GM19467 (cell line): Measurements from ENCODE around the gene NBEA.

Experiments used
- ATAC-seq: cut with Tn5 transposase; IDR thresholded peaks from one replicate; pipeline ENCODE4 v1.9.1; 2021; ENCODE audit warnings: mild to moderate bottlenecking, moderate library complexity; ENCODE audit not compliant: unreplicated experiment

Gene NBEA

GRCh38 chr13:35164324-35164932, 222.4 kb downstream of the NBEA start:
- ATAC-seq, result peak; percentile 76

DNA sequence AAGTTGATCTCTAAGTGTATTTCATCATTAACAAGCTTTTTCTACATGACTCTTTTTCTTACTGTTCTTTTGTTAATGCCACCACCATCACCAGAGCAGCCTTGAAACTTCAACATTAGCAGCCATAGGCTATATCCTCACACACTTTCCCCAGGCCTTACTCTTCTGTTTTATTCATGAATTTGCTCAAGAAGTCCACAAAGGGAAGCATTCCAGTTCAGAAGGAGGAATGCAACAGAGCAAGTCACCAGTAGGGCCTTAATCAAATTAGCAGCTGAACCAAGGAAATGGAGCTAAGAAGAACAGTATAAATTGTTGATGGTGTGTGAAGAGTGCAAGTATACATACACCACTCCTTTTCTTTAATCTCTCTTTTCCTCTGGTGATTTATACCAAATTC, 223.1 kb downstream of the NBEA start:
- no peak for ATAC-seq

DNA sequence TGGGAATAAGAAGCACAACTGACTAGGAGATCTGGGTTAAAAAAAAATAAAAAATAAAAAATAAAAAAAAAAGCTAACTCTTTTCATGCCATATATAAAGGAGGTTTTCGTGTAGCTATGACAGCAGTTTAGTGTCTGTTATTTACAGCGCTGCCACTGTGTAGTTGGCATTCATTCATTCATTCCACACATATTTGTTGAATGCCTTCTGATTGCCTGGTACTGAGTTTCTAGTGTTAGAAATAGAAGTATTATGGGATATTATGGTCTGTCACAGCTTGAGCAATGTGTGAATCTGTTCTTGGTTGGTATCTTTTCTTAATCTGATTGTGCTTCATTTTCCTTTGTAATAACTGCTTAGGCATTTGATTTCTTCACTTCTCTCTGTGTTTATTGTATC, 237.4 kb downstream of the NBEA start:
- ATAC-seq, result no peak

GRCh38 chr13:35179920-35180663, 238.0 kb downstream of the NBEA start:
- ATAC-seq, result no peak

GRCh38 chr13:35190241-35190640, 248.2 kb downstream of the NBEA start:
- no peak for ATAC-seq

- ATAC-seq, result no peak
These were observed 249.8 kb downstream of the NBEA start for GRCh38 chr13:35191883-35192282.

- no peak for ATAC-seq
These were observed 256.6 kb downstream of the NBEA start for GRCh38 chr13:35198613-35199200.

DNA sequence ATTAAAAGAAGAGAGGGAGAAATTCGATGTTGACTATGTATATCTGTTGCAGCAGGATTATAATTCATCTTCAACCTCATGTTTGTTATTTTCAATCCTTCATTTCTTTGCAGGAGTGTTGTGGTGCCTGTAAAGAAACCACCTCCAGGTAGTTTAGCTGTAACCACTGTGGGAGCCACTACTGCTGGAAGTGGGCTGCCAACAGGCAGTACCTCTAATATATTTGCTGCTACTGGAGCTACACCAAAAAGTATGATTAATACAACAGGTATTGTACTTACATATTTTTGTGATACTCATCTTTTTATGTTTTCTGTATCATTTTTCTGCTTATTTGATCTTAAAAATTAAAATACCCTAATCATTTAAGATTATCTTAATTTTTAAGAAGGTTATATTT, 266.5 kb downstream of the NBEA start:
- no peak for ATAC-seq

- no peak for ATAC-seq
These were observed 268.2 kb downstream of the NBEA start for GRCh38 chr13:35210261-35210660.

- no peak for ATAC-seq
These were observed 269.9 kb downstream of the NBEA start for GRCh38 chr13:35211949-35212348.

GRCh38 chr13:35213911-35214310, 271.8 kb downstream of the NBEA start:
- ATAC-seq, result no peak

GRCh38 chr13:35216131-35216530, 274.1 kb downstream of the NBEA start:
- no peak for ATAC-seq

- ATAC-seq, result no peak
These were observed 277.0 kb downstream of the NBEA start for GRCh38 chr13:35219021-35219420.

DNA sequence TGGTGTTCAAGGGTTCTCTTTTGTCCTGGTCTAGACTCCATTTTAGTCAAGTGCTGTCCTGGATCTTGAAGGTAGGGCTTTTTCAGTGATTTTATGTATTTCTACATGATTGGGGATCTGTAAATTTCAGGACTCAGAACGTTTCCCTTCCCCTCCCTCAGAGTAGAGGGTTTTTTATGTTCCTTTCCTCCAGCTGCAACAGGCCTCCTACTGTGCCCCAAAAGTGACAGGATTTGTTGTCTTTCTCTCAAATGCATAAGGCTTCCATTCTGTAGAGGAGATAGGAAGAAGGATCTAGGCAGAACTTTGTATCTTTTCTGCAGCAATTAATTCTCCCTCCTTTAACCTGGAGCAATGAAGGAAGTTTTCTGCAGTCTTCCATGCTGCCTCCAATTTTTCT, 283.1 kb downstream of the NBEA start:
- ATAC-seq, result no peak

DNA sequence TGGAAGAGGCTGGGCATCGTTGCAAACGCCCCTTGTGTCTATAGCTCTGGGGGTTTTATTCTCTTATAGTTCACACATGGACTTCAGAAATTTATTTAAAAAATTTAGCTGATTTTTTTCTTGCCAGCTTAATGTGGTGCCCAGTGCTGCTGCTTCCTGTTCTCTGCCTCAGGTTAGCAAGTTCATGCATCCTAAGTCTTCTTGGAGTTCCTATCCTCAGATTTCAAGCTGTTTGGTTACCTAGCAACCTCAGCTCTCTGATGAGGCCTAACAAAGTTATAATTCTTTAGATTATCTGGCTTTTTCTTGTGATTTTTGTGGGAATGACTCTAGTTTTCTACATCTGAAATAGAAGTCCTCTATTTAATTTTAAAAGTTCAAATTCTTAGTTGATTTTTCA, 283.5 kb downstream of the NBEA start:
- no peak for ATAC-seq

DNA sequence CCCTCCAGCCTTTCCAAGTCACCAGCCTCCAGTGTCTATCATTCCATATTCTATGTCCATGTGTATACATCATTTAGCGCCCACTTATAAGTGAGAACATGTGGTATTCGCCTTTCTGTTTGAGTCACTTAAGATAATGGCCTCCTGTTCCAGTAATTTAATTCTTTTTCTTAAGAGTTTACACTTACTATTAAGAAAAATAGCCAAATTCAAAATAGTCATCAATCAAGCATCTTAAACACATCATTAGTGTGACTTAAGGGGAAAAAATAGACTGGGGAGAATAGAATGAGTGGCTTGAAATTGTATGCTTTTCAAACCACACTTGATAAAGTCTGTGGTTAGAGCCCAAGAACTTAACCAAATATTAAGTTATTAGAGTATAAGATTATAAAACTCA, 286.5 kb downstream of the NBEA start:
- no peak for ATAC-seq

- ATAC-seq, result no peak
These were observed 289.4 kb downstream of the NBEA start for GRCh38 chr13:35231426-35231825.

DNA sequence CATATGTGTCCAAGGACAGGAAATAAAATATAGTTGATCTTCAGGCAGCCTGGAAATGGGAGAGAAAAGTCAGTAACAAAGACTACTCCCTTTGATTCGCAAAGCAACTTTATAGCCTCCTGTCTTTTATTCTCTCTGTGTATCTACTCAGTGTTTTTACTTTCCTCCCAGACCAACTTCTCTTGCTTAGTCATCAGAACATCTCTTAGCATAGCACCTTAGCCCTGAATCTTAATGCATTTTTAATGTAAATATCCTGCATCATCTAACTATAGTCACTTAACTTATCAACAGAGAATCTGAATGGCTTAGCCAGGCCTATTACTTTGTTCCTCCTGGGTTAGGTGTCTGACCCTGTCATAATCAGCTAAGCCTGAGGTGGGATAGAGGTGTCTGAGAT, 296.2 kb downstream of the NBEA start:
- no peak for ATAC-seq

GRCh38 chr13:35252536-35253205, 310.6 kb downstream of the NBEA start:
- ATAC-seq, result peak; percentile 98

DNA sequence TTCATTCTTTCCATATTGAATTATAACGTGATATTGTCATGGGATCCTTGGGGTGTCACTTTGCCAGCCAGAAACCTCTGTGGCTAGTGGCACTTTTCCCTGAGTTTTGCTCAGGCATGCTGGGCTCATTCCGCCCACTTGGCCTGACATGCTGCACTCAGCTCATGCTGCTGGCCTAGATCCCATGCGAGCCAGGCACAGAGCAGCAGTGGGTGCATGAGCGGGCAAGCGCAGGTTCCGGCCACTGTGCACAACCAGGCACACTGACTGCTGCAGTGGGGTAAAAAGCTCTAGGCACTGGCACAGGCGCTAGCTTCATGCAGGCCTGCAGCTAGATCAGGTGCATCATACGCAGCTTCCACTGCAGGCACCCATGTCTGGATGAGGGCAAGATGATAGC, 313.2 kb downstream of the NBEA start:
- no peak for ATAC-seq

DNA sequence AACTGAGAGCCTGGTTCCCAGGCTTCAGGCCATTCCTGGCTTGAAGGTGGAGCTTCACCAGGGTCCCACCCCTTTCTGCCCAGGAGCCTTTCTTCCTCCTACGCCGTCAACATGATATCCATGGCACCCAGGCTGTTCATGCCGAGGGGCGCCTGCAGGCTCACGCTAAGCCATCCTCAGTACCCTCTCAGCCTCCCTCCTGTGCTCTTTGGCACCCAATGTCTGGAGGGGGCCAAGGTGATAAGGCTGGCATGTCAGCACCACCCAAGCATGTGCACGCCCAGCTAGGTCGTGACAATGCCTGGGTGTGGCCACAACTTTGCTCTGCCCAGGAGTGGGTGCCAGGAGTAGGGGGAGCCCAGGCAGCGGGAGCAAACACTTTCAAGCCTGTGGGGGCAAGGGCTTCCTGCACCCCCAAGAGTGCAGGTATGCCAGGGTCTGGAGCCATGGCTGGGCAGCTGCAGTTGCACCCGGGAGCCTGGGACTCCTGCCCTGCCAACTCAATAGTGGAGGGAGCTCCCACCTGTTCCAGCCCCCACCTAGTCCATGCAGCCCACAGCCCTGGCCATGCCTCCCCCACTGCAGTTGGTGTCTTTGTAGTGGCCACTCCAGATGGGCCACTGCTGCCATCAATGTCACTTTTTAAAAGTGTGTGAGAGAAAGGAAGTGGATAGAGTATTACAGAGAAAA, 314.5 kb downstream of the NBEA start:
- no peak for ATAC-seq
